HUDEP-2 (cell line): ENCODE measurements around the gene GNG12.
"Not testable (repeated sequence)": the region's sequence is repeated elsewhere in the genome, so short reads cannot be mapped to it uniquely, and the experiment has no call there.

Experiments
- DNase-seq, 76 experiments: peaks; one replicate each; lab custom pipeline; 2025; ENCODE audit not compliant: unreplicated experiment in 76 of 76; lab: John Stamatoyannopoulos, UW

Gene GNG12

DNA sequence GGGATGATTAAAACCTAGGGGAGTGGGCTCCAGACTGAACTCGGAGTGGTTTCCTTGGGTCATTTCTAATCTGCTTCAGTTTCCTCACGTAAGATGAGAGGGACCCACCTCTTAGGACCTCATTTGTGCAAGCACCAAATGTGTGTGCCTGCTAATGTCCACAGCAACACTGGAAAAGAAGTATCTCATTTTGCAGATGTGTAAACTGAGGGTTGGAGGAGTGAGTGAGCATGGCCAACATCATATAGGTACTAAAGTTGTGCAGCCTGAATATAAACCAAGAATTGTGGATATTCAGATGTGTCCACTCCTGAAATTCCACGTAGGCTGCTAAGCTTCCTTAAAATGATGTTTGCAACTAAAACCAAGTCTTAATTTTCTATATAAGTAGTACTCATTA is 96.5 kb downstream of the GNG12 start:
- no peak for DNase-seq

DNA sequence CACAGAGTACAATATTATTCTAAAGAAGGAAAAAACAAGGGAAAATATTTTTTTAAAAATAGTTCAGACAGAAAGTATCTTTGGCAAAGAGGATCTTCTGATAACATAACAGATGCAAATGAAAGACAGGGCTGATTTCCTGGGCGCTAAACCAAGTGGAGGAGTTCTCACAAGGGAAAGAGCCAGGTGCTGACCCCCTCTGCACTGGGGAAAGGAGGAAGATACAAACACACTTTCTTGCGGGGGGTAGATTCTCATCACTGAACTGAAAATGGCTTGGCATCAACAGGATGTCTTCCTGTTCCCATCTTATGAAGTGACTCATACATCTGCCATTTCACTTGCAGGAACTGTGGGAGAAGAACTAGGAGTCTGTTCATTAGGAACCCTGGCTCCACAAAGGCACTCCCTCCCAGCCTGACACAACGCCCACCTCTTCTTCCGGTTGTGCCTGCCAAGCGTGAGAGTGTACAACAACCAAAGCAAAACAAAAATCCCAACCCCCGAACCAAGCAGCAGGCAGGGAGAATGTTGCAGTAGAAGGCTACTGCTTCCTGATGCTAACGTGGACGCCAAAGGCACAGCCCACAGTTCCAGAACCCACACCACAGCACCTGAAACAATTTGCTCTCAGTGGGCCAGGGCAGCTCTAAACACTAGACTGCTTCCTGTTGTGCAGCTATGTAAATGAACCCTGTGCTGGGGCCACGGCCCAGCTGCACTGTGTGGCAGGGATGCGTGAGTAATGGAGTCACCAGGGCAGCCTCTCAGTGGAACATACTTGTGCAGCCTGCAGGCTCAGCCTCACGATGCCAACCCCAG is 97.2 kb downstream of the GNG12 start:
- DNase-seq: peak in 34 of 76 experiments; percentile 3 to 54 (median 24)

DNA sequence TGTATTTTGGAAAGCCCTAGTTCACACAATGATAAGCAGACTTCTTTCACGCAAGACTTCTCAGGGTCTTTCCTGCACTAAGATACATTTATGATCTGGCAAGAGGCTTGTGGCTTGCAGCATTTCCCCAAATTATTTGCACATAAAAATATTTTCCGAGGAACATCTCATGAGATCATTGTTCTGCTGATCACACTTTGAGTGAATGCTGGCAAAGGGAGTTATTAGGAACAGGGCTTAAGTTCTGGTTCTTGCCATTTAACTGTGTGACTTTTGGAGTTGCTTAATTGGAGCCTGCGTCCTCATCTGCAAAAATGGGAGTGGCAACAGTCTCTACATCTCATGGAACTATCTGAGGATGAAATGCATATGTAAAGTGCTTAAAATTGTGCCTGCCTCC is 98.1 kb downstream of the GNG12 start:
- DNase-seq: peak in 2 of 76 experiments; percentile 13 to 23

DNA sequence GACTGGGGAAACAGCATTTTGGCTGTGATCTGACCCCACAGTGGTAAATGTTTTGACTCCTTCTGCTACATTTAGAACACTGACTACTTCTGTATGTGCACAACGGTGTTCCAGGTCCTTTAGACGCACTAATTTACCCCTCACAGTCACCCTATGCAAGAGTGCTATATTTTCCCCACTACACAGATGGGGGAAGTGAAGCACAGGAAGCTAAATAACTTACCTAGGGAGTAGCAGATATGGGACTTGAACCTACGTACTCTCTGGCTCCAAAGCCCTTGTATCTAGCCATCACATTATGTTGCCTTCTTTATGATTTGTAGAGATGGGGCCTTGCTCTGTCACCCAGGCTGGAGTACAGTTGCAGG is 99.0 kb downstream of the GNG12 start:
- peak in 4 of 76 experiments; percentile 16 to 63 (median 49) for DNase-seq

DNA sequence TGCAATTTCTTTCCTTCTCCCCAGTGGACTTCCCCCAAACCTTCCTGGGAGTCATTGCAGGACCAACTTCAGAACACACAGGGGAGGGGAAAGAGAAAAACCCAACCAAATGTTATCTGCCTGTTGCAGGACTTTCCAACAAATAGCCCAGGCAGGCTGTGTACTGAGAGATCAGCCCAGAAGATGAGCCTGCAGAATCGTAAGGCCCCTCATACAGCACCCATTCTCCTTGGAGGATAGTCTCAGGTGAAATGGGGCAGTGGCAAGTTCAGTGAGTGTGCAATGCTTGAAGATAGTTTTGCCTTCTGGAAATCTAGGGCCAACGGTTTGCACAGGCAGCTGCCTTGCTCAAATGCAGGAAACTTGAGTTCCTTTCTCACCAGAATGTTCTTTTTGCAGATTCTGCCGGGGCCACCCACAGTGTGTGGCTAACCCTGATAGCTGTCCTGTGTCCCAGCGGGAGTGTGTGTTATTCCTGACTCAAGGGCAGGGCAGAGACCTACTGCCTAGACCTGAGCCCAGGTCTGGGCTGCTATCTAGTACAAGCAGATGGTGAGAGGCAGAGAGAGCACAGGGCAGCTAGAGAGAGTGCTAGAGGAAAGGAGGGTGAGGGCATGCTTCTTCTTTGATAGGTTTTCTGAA is 99.5 kb downstream of the GNG12 start:
- peak in 75 of 76 experiments; percentile 52 to 95 (median 83) for DNase-seq

DNA sequence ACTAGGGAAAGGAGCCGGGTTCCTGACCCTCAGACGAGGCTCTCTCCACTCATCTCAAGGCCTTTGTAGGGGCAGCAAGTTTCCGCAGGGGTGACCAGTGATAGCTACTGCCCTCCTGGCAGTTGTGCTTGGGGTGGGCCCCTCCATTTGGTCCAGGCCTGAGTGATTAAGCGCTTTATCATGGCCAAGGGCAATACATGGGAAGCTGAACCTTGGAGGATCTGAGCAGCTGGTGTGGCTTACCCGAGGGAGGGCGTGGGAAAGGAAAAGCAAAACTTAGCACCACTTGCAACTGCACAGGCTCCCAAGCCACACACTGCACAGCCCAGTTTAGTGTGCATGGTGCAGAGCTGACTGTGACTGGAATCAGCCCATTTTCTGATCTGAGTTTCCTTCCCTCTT is 100.5 kb downstream of the GNG12 start:
- DNase-seq: peak in 21 of 76 experiments; percentile 5 to 38 (median 23)

DNA sequence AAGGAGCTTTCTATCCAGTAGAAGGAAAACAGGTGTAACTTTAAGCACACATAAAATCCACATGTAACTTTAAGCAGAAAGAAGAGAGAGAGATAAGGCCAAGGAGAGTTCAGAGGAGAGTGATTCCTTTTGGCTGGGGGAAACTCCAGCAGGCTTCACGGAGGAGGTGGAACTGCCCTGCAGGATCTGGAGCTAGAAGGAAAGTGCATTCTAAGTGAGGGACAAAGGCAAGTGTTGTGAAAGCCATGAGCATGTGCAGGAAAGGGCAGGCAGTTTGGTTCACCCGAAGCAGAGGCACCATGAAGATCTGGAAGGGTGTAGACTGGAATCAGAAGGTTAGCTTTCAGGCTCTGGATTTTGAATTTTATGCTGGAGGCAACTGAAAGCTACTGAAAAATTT is 101.9 kb downstream of the GNG12 start:
- no peak for DNase-seq

DNA sequence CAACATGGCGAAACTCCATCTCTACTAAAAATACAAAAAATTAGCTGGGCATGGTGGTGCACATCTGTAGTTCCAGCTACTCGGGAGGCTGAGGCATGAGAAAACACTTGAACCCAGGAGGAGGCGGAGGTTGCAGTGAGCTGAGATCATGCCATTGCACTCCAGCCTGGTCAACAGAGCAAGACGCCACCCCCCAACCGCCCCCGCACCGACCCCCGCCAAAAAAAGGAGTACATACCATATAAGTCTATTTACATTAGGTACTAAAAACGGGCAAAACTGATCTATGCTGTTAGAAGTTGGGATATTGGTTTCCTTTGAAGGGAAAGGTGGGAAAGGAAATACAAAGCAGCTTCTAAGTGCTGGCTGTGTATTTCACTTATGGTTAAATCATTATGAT is 103.0 kb downstream of the GNG12 start:
- not testable (repeated sequence) for DNase-seq

DNA sequence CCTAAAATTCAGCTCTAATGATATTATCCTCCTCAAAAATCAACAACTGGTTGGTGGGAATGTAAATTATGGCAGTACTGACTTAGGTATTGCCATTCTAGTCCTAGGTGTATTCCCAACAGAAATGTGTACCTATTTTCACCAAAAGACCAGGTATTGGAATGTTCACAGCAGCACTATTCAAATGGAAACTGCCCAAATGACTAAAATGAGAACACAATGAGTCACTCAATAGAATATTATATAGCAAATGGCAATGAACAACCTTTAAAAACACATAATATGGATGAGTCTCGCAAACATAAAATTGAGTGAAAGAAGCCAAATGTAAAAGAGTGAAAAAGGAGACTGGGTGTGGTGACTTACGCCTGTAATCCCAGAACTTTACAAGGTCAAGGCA is 103.4 kb downstream of the GNG12 start:
- no peak for DNase-seq

DNA sequence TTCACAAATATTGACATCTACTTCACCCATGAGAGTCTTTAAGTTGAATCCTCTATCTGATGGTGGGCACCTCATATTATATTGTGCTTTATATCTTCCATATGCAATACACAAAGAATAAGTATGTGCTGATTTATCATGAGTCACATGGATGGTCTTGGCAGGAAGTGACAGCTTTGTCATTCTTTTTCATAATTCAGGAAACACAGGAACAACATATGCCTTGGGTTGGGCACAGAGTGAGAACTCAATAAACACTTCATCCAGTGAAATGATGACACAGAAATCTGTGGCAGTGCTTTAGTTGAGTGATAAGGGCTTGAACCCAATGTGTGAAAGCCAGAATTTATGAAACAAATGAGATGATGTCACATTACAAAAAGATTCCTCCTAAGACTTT is 107.0 kb downstream of the GNG12 start:
- no peak for DNase-seq

GRCh38 chr1:67724928-67725560 is 108.2 kb downstream of the GNG12 start:
- DNase-seq: peak in 1 of 76 experiments; percentile 9

DNA sequence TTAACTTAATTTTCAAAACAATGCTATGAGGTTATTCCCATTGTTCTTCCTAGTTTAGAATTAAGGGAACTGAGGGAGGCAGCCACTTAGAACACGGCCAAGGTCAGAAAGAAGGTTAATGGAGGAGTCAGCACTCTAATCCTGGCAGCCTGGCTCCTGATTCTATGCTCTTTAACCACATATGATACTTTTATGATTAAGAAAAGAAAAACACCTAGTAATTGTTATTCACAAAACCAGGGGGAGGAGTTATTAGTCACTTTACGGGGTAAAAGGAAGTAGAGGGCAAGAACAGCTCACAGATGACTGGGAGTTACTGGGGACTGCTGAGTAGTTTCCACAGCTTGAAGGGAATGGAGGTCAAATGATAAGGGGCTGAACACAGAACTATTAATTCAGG is 109.6 kb downstream of the GNG12 start:
- DNase-seq: no peak

DNA sequence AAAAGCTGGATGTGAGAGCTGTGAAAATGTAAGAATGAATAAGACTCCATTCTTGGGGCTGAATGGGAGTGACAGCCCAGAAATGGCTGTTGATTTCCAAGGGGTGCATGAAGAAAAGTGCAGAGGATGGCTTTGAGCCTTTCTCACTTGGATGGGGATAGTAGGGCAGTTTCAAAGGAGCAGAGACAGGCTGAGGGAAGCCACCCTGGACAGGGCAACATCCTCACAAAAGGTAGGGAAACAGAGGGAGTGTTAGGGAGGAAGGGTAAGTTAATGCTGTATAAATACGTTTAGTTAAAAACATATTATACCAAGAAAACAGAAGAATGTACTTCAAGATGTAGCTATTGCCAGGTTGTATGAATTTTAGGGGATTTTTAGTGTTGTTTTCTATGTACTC is 110.1 kb downstream of the GNG12 start:
- DNase-seq: no peak

GRCh38 chr1:67722292-67722944 is 110.8 kb downstream of the GNG12 start:
- no peak for DNase-seq

DNA sequence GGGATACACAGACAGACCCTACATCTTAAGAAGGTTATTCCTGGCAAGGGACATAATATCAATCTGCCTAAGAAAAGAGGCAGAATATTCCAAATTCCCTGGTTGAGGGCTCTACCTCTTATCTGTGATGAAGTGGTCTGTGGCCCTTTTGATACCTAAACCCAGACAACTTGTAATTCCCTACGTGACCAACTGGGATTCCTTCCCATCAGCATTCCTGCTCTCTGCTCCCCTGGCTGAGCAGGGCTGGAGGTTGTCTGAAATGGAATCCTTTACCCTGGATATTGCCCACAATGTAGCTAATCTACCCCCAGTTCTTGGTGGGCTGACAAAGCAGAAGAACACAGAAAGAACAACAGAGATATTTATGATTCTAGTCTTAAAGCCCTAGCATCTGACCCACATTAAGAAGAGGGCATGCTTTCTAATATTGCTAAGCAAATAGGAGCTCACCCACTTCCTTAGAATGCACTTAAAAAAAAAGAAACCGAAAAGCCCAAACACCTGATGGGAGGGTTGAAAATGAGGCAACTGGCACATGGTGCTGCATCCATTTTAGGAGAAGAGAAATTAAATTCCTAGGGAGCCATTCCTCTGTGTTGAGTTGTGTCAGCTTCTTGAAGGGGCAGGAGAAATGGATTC is 111.5 kb downstream of the GNG12 start:
- DNase-seq: no peak

GRCh38 chr1:67721112-67721511 is 112.2 kb downstream of the GNG12 start:
- DNase-seq: no peak

DNA sequence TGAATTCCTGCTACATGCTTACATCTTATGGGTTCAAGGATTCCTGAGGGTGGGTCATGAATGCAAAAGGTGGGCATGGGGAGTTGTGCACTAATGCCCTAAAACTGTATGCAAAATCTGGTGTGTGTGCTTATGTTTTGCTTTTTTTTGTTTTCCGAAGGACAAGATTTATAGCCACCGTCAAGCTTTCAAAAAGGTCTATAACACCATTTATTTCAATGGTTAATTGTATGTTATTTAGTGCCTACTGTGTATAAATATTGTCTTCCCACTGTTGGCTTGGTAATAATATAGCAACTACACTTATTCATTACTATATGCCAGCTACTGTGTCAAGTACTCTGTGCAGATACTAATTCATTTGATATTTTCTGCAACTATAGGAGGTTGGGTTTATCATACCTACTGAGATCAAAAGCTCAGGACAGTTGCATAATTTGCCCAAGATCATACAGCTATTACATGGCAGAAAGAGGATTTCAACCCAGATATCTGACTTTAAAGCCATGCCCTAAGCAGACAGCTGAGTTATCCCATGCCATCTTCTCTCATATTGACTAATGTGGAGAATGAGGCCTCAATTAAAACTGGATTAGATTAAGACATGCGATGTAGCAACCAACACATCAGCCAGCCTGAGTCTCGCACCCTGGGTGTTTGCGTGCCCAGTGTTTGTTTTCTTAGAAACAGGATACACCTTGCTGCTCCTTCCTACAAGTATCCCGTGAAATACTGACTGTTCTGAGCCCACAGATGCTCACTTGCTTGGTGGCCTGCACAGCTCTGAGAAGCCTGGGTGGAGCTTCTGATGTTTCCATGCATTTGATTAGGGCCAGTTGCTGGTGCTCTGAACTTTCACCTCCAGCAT is 113.7 kb downstream of the GNG12 start:
- no peak for DNase-seq

DNA sequence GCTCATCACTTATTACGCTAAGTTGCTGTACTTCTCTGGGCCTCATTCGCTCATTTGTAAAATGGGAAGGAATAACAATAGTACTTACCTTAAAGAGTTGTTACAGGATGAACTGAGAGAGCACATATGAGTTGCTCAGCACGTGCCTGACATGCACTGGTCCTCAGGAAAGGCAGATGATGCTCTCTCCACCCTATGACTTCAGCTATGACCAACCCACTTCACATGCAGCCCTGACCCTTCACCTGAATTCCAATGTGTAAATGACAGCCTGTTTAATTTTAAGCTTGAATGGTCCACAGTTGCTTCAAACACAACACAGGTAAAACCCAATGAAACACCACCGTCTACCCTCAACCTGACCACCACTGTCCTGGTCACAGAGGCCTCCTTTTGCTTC is 115.4 kb downstream of the GNG12 start:
- DNase-seq: no peak

DNA sequence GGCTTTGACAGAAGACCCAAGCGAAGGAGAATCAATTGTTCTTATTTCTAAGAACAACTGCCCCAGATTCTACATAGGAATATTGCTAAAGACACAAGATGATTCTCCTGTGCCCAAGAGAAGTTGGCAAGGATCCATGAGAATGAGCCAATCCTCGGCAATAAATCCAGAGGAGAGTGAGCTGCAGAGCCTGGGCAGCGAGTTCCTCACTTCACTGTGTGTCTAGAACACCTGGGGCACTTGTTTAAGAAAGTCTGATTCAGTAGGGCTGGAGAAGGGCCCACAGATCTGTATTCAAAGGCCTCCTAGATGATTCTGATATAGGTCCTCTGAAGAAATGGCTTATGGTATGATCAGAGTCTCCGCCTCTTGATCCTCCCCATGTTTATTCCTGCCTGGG is 116.5 kb downstream of the GNG12 start:
- DNase-seq: no peak

GRCh38 chr1:67715819-67716218 is 117.4 kb downstream of the GNG12 start:
- no peak for DNase-seq
